Measurements from ENCODE around the gene TIMM17A.

TIMM17A gene

DNA sequence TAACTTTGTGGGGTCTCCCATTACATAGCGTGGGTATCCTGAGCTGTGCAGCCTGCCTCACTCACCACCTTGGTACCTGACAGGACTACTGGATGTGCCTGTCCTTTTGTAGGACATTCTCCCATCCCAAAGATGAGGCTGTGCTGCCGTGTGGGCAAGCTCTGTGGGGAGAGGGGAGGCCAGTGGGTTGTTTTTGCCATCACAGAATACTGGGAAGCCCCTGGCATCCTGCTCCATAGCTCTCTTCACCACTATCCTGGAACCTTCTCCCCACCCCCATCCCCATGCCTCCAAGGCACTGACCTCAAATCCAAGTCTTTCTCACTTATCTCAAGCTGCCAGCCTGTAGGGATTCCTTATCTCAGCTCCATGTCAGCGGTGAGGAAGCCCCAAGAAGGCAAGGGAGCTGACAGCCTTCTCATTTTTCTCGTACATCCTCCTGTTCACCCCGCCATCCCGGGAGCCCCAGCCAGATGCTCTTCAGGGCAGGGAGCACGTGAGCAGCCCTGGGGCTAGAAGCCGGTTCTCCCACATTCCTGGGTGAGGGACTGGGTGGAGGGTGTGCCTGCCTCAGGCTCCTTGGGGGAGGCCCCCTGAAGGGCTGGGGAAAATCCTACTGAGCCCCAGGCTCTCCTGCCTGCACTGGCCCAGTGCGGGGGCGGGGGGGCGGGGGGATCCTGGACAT is 52.6 kb downstream of the TIMM17A start:
- Histone ChIP-seq H4K20me1 (ENCODE audit: insufficient read depth, low read length) (no peaks in the 10 kb centered on the region), H3K79me2 (ENCODE audit: insufficient read depth, low read length) (no peaks in the 10 kb centered on the region), H3K9me3 (ENCODE audit: insufficient read depth, low read length, severe bottlenecking) (no peaks in the 10 kb centered on the region), H3K4me2 (ENCODE audit: insufficient read depth, low read length) (no peak overlapping the region), H2AFZ (ENCODE audit: low read depth, low read length) (no peak overlapping the region), H3K4me3 (ENCODE audit: low read depth in 1 of 2, low read length in 2 of 2) (no peak overlapping the region), H3K9ac (ENCODE audit: low read depth, low read length) (no peak overlapping the region), H3K4me1 (ENCODE audit: insufficient read depth, low read length) (no peaks in the 10 kb centered on the region), H3K36me3 (ENCODE audit: insufficient read depth, low read length) (peaks cover 29% of the 10 kb centered on the region), H3K27me3 (ENCODE audit: insufficient read depth, low read length, poor library complexity) (no peaks in the 10 kb centered on the region), H3K27ac (ENCODE audit: low read length) (no peak overlapping the region)
- ATAC-seq (ENCODE audit: insufficient read depth, low read depth): no peak
- DNase-seq: no peak
- TF ChIP-seq CTCF (IDR thresholded peaks at IDR 0.05; ENCODE audit: borderline replicate concordance, extremely low read depth, low read length, poor library complexity, severe bottlenecking) (no peak), EZH2 (IDR thresholded peaks at IDR 0.05; ENCODE audit: borderline replicate concordance, low read depth, low read length, severe bottlenecking) (no peak)

DNA sequence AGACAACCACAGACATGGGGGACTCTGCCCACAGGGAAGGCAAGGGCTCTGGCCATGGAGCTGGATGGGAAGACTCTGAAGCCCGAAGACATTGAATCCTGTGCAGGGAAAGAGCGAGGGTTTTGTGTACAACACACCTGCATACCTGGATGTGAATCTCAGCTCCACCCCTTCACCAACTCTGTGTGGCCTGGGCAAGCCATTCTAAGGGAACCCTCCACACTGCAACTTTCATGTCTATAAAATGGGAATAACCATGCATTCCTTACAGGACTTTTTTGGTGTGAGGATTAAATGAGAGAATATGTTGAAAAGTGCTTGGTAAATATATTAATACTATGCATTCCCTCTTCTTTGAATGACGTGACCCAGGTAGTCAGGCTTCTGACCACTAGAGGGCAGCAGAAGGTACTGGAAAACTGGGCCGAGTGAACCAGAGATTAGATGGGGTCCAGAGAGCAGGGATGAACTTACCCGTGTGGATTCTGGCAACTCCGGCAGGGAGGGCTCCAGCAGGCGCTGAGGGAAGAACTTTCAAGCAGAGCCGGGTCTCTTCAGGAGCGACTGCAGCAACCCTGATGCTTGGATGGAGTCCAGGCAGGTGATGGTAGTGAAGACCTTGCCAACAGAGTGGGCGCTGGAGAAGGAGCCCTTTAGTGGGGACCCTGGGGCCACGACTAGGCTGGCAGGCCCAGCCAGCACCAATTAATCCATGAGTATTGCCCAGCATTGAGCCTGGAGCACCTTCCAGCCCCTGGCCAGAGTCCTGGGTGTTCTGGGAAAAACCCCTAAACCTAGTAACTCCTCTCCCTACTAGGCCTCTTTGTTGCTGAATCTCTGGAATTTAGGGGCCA is 54.2 kb downstream of the TIMM17A start:
- Histone ChIP-seq H3K27ac (ENCODE audit: low read length) (no peak overlapping the region), H3K4me1 (ENCODE audit: insufficient read depth, low read length) (no peaks in the 10 kb centered on the region)

GRCh38 chr1:202010180-202011015 is 55.1 kb downstream of the TIMM17A start, which contains the start of gene ELF3:
ELF3 (plus strand) TSS chr1:202010587; CDS start chr1:202011137, 550 bp downstream.
- Histone ChIP-seq H3K27ac (ENCODE audit: low read length) (no peak within 1 kb of the TSS), H3K27me3 (ENCODE audit: insufficient read depth, low read length, poor library complexity) (no peaks in the 10 kb centered on the region), H3K4me3 (ENCODE audit: low read depth in 1 of 2, low read length in 2 of 2) (no peak within 1 kb of the TSS), H3K79me2 (ENCODE audit: insufficient read depth, low read length) (no peaks in the 10 kb centered on the region), H3K9me3 (ENCODE audit: insufficient read depth, low read length, severe bottlenecking) (no peaks in the 10 kb centered on the region), H2AFZ (ENCODE audit: low read depth, low read length) (no peak within 1 kb of the TSS), H3K36me3 (ENCODE audit: insufficient read depth, low read length) (peaks cover 5% of the 10 kb centered on the region), H3K9ac (ENCODE audit: low read depth, low read length) (no peak within 1 kb of the TSS), H3K4me1 (ENCODE audit: insufficient read depth, low read length) (no peaks in the 10 kb centered on the region), H4K20me1 (ENCODE audit: insufficient read depth, low read length) (no peaks in the 10 kb centered on the region), H3K4me2 (ENCODE audit: insufficient read depth, low read length) (no peak within 1 kb of the TSS)
- ATAC-seq (ENCODE audit: insufficient read depth, low read depth) (no peak), DNase-seq (no peak)
- no peak for TF ChIP-seq CTCF (IDR thresholded peaks at IDR 0.05; ENCODE audit: borderline replicate concordance, extremely low read depth, low read length, poor library complexity, severe bottlenecking)
- no peak for TF ChIP-seq EZH2 (IDR thresholded peaks at IDR 0.05; ENCODE audit: borderline replicate concordance, low read depth, low read length, severe bottlenecking)

More for the DNA sequence above, 54.2 kb downstream of the TIMM17A start:
- Histone ChIP-seq H3K4me3 (ENCODE audit: low read depth in 1 of 2, low read length in 2 of 2) (no peak overlapping the region), H3K27me3 (ENCODE audit: insufficient read depth, low read length, poor library complexity) (no peaks in the 10 kb centered on the region), H3K4me2 (ENCODE audit: insufficient read depth, low read length) (no peak overlapping the region), H3K79me2 (ENCODE audit: insufficient read depth, low read length) (no peaks in the 10 kb centered on the region), H4K20me1 (ENCODE audit: insufficient read depth, low read length) (no peaks in the 10 kb centered on the region), H3K36me3 (ENCODE audit: insufficient read depth, low read length) (peaks cover 13% of the 10 kb centered on the region), H2AFZ (ENCODE audit: low read depth, low read length) (no peak overlapping the region), H3K9ac (ENCODE audit: low read depth, low read length) (no peak overlapping the region), H3K9me3 (ENCODE audit: insufficient read depth, low read length, severe bottlenecking) (no peaks in the 10 kb centered on the region)
- ATAC-seq (ENCODE audit: insufficient read depth, low read depth): peak; percentile 88
- TF ChIP-seq EZH2 (IDR thresholded peaks at IDR 0.05; ENCODE audit: borderline replicate concordance, low read depth, low read length, severe bottlenecking): no peak
- peak; percentile 90 for TF ChIP-seq CTCF (IDR thresholded peaks at IDR 0.05; ENCODE audit: borderline replicate concordance, extremely low read depth, low read length, poor library complexity, severe bottlenecking)
- DNase-seq: peak; percentile 66
